Osteoblast (primary cell): Measurements from ENCODE around the gene TUNAR. TPM values are rescaled to one million over a fixed set of nuclear protein-coding genes. Genes with fewer than 3 reads are reported as not detected.
A peak's percentile ranks its signal among the peaks of the same experiment; 100 is the strongest.

Experiments
- DNase-seq: peaks from one replicate; pipeline ENCODE4 v3.0.0; 2011; ENCODE audit warnings: low spot score, mixed read lengths; ENCODE audit not compliant: insufficient read length; ENCODE audit errors: missing footprints
- H2AFZ ChIP-seq: 2 replicates; pipeline ENCODE4 v1.6.0; 2011; ENCODE audit warnings: mild to moderate bottlenecking, low read length
- H3K27ac ChIP-seq: 2 replicates; pipeline ENCODE4 v1.5.1; 2011; ENCODE audit warnings: mild to moderate bottlenecking, low read depth, low read length, moderate library complexity
- H3K27me3 ChIP-seq: 2 replicates; pipeline ENCODE4 v1.6.0; 2012; ENCODE audit warnings: mild to moderate bottlenecking, control low read depth, inconsistent platforms, low read length, moderate library complexity; ENCODE audit not compliant: insufficient read depth
- H3K36me3 ChIP-seq: 2 replicates; pipeline ENCODE4 v1.5.1; 2011; ENCODE audit warnings: mild to moderate bottlenecking, low read length, control low read depth, moderate library complexity; ENCODE audit not compliant: insufficient read depth
- H3K4me1 ChIP-seq: 2 replicates; pipeline ENCODE4 v1.5.1; 2011; ENCODE audit warnings: mild to moderate bottlenecking, low read length, control low read depth, moderate library complexity; ENCODE audit not compliant: insufficient read depth
- H3K4me2 ChIP-seq: 2 replicates; pipeline ENCODE4 v1.6.0; 2011; ENCODE audit warnings: mild to moderate bottlenecking, low read length; ENCODE audit not compliant: insufficient read depth
- H3K4me3 ChIP-seq: fragments of 200-600 bp; sonication (generic); 3 replicates; pipeline ENCODE4 v1.5.1; 2012; ENCODE audit warnings: mild to moderate bottlenecking, low read length, inconsistent platforms; ENCODE audit not compliant: insufficient read depth
- H3K79me2 ChIP-seq: 2 replicates; pipeline ENCODE4 v1.6.0; 2012; ENCODE audit warnings: mild to moderate bottlenecking, low read length, control low read depth, inconsistent platforms; ENCODE audit not compliant: insufficient read depth
- H3K9me3 ChIP-seq: 2 replicates; pipeline ENCODE4 v1.5.1; 2011; ENCODE audit warnings: low read depth, low read length, control low read depth
- H4K20me1 ChIP-seq: 2 replicates; pipeline ENCODE4 v1.6.0; 2012; ENCODE audit warnings: mild to moderate bottlenecking, low read length, control low read depth; ENCODE audit not compliant: insufficient read depth
- total RNA-seq: library from RNA; depleted of rRNA; stranded (reverse); fragments of >200 nt; gene quantifications from 2 replicates; pipeline ENCODE4 v1.2.3, GENCODE V29; 2012
- TF ChIP-seq, protein P1 (sequence below): IDR thresholded peaks from 2 replicates; pipeline ENCODE4 v1.5.1; 2011; ENCODE audit warnings: mild to moderate bottlenecking, low read depth, low read length, moderate library complexity; ENCODE audit errors: extremely low read depth

Gene TUNAR
- total RNA-seq, 1 donor = not detected

DNA sequence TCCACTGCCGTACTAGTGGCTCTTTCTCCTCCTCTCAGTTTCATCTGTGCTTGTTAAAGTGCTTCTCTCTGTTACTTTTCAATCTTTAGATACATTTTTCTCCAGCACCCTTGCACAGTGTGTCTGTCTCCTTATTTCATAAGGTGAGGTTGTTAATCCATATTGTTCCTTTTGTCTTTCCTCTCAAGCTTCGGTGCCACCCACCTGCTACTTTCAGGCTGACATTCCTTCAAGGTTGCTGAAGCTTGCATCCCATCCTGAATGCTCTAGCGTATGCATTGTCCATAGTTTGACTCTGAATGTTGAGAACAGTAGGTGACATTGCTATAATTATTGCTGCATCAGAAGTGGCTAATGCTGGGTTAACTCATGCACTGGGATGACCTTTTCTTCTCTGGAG, 20.6 kb downstream of the TUNAR start:
- no peak overlapping the region for H3K27ac ChIP-seq
- no peaks in the 10 kb centered on the region for H3K36me3 ChIP-seq
- H3K79me2 ChIP-seq = no peaks in the 10 kb centered on the region
- no peak overlapping the region for H3K4me2 ChIP-seq
- no peaks in the 10 kb centered on the region for H3K9me3 ChIP-seq
- H3K27me3 ChIP-seq = peaks cover 7% of the 10 kb centered on the region
- no peak for DNase-seq
- no peak overlapping the region for H2AFZ ChIP-seq
- no peaks in the 10 kb centered on the region for H3K4me1 ChIP-seq
- H3K4me3 ChIP-seq = no peak overlapping the region
- no peaks in the 10 kb centered on the region for H4K20me1 ChIP-seq
- TF ChIP-seq, protein P1, sequence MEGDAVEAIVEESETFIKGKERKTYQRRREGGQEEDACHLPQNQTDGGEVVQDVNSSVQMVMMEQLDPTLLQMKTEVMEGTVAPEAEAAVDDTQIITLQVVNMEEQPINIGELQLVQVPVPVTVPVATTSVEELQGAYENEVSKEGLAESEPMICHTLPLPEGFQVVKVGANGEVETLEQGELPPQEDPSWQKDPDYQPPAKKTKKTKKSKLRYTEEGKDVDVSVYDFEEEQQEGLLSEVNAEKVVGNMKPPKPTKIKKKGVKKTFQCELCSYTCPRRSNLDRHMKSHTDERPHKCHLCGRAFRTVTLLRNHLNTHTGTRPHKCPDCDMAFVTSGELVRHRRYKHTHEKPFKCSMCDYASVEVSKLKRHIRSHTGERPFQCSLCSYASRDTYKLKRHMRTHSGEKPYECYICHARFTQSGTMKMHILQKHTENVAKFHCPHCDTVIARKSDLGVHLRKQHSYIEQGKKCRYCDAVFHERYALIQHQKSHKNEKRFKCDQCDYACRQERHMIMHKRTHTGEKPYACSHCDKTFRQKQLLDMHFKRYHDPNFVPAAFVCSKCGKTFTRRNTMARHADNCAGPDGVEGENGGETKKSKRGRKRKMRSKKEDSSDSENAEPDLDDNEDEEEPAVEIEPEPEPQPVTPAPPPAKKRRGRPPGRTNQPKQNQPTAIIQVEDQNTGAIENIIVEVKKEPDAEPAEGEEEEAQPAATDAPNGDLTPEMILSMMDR = no peak

DNA sequence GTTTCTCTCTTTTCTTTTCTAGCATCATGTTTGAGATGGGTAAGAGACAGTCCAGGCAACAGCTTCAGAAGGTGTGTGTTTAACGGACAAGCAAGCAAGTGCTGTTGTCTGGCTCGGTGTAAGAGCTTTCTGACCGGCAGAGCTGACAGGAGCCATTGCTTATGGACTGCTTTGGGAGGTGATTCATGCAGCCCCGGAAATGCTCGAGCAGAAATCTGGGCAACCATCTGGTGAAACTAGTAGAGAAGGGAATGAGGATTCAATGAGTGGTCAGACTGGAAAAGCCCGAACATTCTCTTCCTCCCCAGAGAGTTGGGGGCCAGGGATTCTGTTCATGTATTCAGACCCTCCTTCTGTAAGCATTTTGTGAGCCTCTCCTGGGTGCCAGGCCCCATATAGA, 24.4 kb downstream of the TUNAR start:
- DNase-seq = peak; percentile 84
- Histone ChIP-seq H3K4me2 (peak overlapping the region; percentile 63), H3K4me1 (no peaks in the 10 kb centered on the region), H3K79me2 (no peaks in the 10 kb centered on the region), H4K20me1 (no peaks in the 10 kb centered on the region), H3K27me3 (peaks cover 12% of the 10 kb centered on the region), H3K27ac (no peak overlapping the region), H3K9me3 (no peaks in the 10 kb centered on the region), H3K36me3 (no peaks in the 10 kb centered on the region), H3K4me3 (no peak overlapping the region), H2AFZ (peak overlapping the region; percentile 73)
- TF ChIP-seq, protein P1 = no peak

DNA sequence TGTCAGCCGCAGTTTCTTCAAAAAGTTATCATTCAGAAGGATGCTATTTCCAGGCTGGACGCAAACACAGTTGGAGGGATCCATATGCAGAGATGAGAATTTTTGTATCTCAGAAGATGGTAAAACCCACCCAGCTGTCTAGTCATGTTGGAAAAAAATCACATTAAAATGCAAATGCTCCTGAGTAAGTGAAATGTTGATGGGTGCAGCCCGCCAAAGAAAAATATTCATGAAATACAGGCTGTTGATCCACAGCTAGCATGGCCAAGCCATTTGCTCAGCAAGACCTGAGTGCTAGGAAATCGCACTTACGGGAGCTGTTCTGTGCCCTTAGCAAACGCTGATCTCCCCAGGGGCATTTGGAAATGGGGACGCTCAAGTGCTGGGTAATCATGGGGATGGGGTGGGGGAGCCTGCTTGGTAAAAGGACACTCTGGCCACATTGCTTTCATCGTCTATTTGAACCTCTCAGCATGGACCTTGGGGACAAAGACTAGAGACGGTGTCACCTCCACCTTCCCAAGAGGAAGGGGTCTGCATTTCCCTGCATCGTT, 25.7 kb downstream of the TUNAR start:
- TF ChIP-seq, protein P1 = no peak

DNA sequence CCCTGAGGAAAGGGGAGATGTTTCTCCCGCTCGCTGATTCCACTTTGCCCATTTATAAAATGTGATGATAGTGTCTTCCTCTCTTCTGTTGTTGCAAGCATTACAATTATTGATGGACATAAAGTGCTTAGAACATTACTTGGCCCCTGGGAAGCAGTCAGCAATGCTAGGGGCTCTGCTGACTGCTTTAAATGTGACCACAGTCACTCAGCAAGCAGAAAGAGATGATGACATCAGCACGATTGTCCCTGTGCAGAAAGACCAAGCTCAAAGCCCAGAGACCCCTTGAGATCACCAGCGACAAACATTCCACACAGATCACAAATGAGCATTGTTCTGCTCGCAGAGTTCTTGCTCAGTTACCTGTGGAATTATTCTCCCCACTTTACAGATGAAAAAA, 26.5 kb downstream of the TUNAR start:
- Histone ChIP-seq H3K4me2 (no peak overlapping the region), H4K20me1 (no peaks in the 10 kb centered on the region), H3K4me1 (no peaks in the 10 kb centered on the region), H3K36me3 (no peaks in the 10 kb centered on the region), H3K79me2 (no peaks in the 10 kb centered on the region), H3K9me3 (no peaks in the 10 kb centered on the region), H3K27me3 (peaks cover 6% of the 10 kb centered on the region), H2AFZ (no peak overlapping the region), H3K27ac (no peak overlapping the region), H3K4me3 (no peak overlapping the region)
- TF ChIP-seq, protein P1 = no peak
- no peak for DNase-seq

More for the DNA sequence above, 25.7 kb downstream of the TUNAR start:
- Histone ChIP-seq H4K20me1 (no peaks in the 10 kb centered on the region), H3K79me2 (no peaks in the 10 kb centered on the region), H3K27ac (no peak overlapping the region), H3K4me1 (no peaks in the 10 kb centered on the region), H3K27me3 (peaks cover 6% of the 10 kb centered on the region), H2AFZ (no peak overlapping the region), H3K4me2 (no peak overlapping the region), H3K36me3 (no peaks in the 10 kb centered on the region), H3K4me3 (no peak overlapping the region), H3K9me3 (no peaks in the 10 kb centered on the region)
- DNase-seq = no peak
